GM21737 (cell line): ENCODE measurements around the gene RNF144A.
"Not testable (repeated sequence)": the region's sequence is repeated elsewhere in the genome, so short reads cannot be mapped to it uniquely, and the experiment has no call there.

Source experiments
- ATAC-seq: cut with Tn5 transposase; IDR thresholded peaks from one replicate; pipeline ENCODE4 v1.9.1; 2021; ENCODE audit warnings: mild to moderate bottlenecking, moderate library complexity; ENCODE audit not compliant: unreplicated experiment

The RNF144A gene

GRCh38 chr2:6927753-6928152 is 10.5 kb downstream of the RNF144A start:
- no peak for ATAC-seq

GRCh38 chr2:6928452-6928851 is 11.2 kb downstream of the RNF144A start:
- no peak for ATAC-seq

DNA sequence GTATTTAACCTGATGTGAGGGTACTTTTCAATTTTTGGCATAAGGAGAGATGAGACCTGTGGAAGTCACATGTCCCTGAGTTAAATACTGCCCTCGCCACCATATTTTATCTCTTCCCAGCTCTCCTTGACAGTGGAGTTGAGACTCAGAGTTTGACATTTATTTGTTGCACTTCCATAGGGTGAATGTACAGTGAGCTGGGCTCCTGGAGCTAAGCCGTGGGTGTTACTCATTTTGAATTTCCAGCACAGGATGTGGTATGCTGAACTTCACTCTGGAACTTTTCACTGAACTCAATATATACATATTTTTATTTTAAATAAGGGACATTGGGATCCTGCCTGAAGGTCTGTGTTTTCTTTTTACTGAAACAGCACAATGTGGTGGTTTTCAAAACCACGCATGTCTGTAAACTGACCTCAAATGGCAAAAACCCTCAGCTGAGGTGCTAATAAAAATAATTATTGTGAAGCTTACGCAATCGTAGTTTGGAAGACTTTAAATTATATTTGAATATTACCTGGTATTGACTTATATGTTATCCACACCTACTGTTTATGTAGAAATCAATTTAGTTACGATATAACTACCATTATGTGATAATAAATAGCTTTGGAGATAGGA is 12.1 kb downstream of the RNF144A start:
- ATAC-seq: no peak

GRCh38 chr2:6930923-6931647 is 13.9 kb downstream of the RNF144A start:
- ATAC-seq: no peak

- no peak for ATAC-seq
Measured at GRCh38 chr2:6931753-6932152, 14.5 kb downstream of the RNF144A start.

GRCh38 chr2:6932206-6932605 is 15.0 kb downstream of the RNF144A start:
- no peak for ATAC-seq

DNA sequence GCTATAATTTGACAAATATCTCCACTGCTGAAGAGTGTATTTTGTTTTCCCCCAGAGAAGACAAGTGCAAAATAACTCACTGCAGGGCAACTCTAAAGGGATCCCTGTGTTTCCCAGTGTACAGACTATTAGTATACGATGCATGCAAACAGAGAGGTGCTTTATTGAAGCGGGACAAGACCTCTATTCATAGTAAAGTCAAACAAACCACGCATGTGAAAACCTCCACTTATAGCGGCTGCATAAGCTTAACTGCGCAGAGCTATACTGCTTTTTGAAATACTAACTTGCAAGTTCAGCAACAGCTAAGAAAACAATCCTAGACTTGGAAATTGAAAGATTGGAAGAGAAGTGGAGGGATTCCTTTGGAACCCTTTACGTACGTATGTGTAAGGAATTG is 15.6 kb downstream of the RNF144A start:
- no peak for ATAC-seq

GRCh38 chr2:6933911-6934310 is 16.7 kb downstream of the RNF144A start:
- ATAC-seq: no peak

DNA sequence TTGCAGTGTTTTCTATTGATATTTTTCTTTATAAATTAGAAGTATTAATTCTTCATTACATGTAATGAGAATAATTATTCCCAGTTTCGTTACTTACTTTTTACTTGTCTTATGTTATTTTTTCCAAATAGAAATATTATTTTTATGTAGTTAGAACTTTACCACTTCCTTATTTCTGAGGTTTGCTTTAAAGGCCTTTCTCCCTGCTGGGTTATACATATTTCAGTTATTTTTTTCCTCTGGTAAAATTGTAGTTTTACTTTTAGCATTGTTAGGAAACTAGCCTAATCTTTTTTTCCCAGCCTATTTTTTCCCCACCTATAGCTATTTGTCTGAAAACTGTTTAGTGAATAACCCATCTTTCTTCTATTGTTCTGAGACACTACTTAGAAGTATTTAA is 17.1 kb downstream of the RNF144A start:
- ATAC-seq: no peak

DNA sequence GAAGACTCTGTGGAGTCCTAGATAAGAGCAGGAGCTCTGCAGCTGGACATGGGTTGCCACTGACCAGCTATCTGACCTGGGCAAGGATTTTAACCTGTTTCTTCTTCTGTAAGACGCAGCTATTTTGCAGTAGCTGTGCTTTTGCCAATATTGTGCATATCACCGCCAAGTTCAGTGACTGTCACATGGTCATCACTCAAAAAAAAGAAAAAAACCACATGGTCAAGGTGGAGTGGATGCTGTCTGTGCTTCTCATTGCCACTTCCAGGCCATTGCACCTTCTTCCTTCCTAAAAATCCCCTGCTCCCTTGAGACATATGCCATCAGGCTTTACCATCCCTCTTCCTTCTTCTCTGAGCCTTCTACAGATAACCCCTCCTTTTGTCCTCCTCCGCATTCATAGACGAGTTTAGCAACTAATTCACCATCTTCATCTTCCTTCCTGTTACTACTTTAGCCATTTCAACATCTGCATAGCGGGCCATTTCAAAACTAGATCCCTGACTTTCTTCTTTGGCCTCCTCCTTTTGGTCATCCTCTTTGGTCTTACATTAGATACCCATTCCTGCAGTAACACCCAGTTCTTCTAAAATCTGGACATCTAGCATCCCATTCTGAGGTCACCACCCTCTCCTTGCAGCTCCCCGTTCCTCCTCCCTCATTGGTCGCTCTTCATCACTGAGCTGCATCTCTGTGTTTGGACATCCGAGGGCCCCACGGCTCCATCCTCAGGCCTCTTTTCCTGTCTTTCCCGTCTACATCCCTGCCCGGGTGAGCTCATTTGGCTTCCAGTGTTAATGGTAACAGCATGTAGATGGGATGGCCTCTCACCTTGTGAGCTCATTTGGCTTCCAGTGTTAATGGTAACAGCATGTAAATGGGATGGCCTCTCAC is 17.8 kb downstream of the RNF144A start:
- ATAC-seq: no peak

- ATAC-seq: not testable (repeated sequence)
Measured at GRCh38 chr2:6935652-6936020, 18.4 kb downstream of the RNF144A start.

DNA sequence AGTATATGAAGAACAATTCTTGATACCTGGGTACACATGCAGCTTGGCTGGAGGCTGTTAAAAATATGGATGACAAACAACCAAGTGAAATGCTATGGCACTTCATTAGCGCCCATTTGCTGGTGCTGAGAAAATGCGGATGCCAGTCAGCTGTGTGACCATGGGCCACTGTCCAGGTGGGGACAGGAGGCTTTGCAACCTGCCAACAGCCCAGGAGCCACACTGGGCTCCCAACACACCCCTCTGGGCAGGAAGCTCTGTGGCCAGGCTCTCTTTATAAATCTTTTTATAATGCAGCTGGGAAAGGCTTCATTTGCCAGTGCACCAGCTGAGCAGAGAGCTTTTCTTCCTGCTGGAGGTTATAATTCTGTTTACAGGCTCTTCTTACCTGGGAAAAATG is 19.9 kb downstream of the RNF144A start:
- ATAC-seq: no peak

DNA sequence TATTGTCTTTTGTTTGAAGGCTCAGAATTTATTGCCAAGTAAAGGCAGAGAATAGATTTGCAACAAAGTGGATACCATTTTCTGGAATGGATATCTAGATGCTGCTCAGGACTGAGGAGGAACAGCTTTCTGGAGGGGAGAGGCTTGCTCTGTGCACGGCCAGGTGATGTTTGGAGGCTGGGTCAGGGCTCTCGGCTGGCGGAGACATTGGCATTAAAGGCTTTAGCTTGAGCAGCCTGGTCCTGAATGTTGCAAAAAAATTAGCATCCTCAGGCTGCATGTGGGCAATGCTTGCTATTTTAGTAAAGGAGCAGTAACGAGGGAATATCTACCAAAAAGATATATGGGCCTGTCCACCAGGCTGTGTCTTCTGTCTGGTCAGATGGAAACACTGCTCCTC is 20.4 kb downstream of the RNF144A start:
- no peak for ATAC-seq

GRCh38 chr2:6939071-6939470 is 21.9 kb downstream of the RNF144A start:
- ATAC-seq: no peak

- ATAC-seq: no peak
Measured at GRCh38 chr2:6940820-6941219, 23.6 kb downstream of the RNF144A start.

DNA sequence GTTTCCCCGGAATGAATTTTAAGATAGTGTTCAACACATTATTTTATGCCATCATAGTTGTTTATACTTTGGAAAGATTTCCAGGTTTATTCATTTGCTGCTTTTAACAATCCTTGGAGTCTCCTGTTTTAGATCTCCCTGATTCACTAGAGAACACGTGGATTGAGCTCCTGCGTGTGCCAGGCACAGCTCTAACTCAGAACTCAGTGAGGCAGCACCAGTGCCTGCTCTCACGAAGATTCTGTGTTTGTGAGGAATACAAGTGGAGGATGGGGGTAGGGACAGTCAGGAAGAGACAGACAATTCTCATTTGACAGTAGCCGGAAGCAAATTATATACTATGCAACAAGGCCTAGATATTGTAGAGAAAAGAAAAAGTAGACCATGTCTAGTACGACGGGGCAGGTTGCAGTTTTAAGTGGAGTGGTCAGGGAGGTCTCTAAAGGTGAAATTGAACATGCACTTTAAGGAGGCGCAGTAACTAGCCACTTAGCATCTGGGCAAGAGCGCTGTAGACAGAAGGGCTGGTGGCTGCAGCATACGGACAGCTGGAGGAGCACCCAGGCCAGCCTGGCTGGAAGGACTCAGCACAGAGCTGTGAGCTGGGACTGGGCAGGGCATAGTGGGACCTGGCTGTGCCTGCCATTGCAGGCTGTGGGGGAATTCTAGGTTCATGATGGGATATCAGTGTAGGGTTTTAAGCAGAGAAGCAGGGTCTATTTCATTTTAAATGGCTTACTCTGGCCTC is 24.3 kb downstream of the RNF144A start:
- ATAC-seq: no peak

DNA sequence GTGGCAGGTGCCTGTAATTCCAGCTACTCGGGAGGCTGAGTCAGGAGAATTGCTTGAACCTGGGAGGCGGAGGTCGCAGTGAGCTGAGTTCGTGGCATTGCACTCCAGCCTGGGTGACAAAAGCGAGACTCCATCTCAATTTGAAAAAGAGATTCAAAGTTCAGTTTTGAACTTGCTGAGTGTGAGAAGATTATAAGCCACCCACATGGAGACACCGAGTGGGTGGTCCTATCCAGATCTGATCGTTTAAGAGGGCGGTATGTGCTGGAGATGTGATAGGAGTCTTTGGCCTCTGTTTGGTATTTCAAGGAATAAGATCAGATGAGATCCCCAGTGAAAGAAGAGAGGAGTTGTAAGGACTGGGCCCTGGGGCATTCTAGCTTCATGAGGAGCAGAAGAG is 25.6 kb downstream of the RNF144A start:
- no peak for ATAC-seq

GRCh38 chr2:6943523-6943922 is 26.3 kb downstream of the RNF144A start:
- ATAC-seq: no peak

GRCh38 chr2:6943971-6944370 is 26.8 kb downstream of the RNF144A start:
- ATAC-seq: no peak

DNA sequence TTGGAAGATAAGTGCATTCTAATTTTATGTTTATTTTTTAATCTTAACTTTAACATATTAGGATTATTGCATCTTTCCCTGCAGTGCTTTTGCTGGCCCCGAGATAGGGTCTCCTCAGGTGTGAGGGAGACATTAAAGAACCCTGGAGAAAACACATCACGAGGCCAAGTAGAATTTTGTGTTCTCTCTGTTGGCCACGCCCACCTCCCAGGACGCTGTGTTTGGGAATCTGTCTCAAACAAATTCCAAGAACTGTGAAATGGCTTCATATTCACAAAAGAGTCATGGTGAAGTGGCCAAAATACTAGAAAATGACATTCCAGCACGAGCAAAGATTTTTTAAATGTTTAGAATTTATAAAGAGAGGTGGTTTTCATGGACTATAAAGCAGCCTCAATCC is 27.3 kb downstream of the RNF144A start:
- no peak for ATAC-seq
